HG03460 (cell line): ENCODE results near the gene UBR2.
"Not testable (repeated sequence)": the region's sequence is repeated elsewhere in the genome, so short reads cannot be mapped to it uniquely, and the experiment has no call there.

ENCODE experiments used
- ATAC-seq: cut with Tn5 transposase; IDR thresholded peaks from one replicate; pipeline ENCODE4 v1.9.1; 2021; ENCODE audit not compliant: unreplicated experiment

UBR2 gene

DNA sequence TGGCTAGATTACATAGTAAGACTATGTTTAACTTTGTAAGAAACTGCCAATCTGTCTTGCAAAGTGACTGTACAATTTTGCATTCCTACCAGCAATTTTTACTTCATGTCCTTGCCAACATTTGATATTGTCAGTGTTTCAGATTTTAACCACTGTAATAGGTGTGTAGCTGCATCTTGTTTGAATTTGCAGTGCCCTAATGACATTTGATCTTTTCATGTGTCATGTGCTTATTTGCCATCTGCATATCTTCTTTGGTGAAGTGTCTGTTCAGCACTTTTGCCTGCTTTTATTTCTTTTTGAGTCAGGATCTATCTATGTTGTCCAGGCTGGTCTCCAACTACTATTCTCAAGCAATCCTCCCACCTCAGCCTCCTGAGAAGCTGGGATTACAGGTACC, 161.0 kb downstream of the UBR2 start:
- no peak for ATAC-seq

GRCh38 chr6:42726026-42726425, 162.2 kb downstream of the UBR2 start:
- ATAC-seq = no peak

DNA sequence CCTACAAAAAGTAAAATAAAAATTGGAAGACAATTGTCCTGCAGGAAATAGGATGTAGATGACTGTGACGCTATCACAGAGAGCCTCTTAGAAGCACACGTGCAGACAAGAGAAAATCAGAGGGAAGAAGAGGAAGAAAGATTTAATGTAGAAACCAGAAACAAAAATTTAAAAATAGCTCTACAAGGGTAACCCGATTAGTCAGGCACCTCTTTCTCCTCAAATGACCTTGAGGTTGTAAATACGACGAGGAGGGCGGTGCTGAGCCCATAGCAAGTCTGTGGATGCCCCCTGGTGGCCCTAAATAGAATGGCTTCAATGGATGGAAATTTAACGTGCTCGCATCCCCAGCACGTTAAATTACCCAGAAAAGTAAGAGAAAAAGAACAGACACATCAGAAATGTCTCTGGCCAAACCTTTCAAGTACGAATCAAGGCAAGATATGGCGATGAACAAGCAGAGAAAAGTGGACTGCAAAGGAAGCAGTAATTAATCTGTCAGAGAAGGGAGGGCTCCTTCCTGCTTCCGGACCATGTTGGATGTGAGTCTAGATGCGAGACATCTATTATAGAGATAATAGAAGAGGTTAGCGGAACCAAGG, 162.8 kb downstream of the UBR2 start:
- peak; percentile 87 for ATAC-seq

GRCh38 chr6:42727087-42727611, 163.3 kb downstream of the UBR2 start:
- no peak for ATAC-seq

DNA sequence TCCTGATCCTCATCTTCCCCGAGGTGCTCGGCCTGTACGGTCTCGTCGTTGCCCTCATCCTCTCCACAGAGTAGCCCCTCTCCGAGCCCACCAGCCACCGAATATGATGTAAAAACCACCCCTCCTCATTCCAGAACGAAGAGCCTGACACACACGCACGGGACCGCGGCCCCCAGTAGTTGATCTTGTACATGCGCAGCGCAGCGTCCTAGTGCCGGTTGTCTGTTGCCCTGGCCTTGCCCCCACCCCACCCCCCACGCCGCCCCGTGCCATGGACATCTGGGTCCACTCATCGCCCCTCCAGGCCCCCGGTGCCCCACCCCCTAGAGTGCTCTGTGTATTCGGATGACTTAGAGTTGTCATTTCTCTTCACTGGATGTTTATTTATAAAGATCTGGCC, 163.8 kb downstream of the UBR2 start:
- no peak for ATAC-seq

- ATAC-seq = no peak
Measured at GRCh38 chr6:42729731-42730130, 165.9 kb downstream of the UBR2 start.

GRCh38 chr6:42733867-42734481, 170.1 kb downstream of the UBR2 start:
- not testable (repeated sequence) for ATAC-seq

GRCh38 chr6:42735976-42736375, 172.1 kb downstream of the UBR2 start:
- ATAC-seq = no peak

DNA sequence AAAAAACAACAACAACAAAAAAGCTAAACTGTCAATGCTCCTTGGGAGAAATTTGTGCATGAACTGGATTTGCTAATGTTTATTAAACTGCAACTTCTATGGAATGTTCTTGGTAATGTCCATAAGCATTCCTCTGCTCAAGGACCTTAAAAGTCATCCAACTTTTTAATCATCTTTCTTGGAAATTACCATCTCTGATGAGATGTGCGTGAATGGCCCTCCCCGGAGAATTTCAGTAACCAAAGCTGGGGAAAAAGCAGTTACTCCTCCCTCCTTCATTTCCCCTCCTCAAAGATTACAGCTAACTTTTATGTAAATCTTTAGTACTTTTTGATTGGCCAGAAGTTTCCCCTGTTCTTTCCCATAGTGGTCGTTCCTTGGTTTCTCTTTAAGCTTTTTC, 176.9 kb downstream of the UBR2 start:
- no peak for ATAC-seq

- ATAC-seq = no peak
Measured at GRCh38 chr6:42742116-42742894, 178.5 kb downstream of the UBR2 start.
